Body of pancreas (tissue), 4 donors: ENCODE data around the gene PRR16.
A peak's percentile ranks its signal among the peaks of the same experiment; 100 is the strongest.

ENCODE experiments used
- POLR2A ChIP-seq, 3 donors: fragments of 450-650 bp; IDR thresholded peaks; one replicate each; pipeline ENCODE4 v1.6.1; 2016; ENCODE audit warnings: antibody characterized with exemption in 3 of 3, mild to moderate bottlenecking in 2 of 3
- TF ChIP-seq, protein P1 (sequence below), 7 experiments: fragments of 450-650 bp in 4 of 7; fragments of 200-600 bp in 3 of 7; sonication (generic) in 3 of 7; IDR thresholded peaks; one replicate each; pipeline ENCODE4 v1.5.1; 2016 to 2019; ENCODE audit warnings: antibody characterized with exemption in 7 of 7

DNA sequence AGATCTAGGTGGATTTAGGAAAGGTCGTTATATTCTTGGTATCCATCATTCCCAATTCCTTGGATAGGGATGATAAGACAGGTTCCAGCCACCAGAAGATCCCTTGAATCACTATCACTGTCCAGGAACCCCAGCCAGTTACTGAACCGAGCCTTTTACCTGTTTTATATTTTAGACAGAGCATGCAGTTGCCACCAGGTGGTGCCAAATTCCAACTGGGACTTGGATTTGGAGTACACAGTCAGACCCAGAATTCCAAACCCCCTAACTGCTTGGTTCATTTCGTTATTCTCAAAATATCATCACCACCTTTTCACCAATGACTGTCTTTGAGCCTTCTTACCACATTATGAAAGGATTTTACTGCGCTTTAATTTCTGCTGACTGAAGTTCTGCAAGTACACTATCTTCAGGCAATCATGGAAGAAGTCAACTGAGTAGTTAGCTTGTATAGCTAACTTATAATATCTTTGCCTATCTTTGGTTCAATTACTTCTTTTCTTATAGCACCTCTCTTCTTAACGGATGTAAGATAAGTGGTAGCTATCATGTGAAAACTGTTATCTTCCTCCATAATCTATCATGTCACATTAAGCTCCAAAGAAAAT is 191.8 kb downstream of the PRR16 start:
- TF ChIP-seq, protein P1, sequence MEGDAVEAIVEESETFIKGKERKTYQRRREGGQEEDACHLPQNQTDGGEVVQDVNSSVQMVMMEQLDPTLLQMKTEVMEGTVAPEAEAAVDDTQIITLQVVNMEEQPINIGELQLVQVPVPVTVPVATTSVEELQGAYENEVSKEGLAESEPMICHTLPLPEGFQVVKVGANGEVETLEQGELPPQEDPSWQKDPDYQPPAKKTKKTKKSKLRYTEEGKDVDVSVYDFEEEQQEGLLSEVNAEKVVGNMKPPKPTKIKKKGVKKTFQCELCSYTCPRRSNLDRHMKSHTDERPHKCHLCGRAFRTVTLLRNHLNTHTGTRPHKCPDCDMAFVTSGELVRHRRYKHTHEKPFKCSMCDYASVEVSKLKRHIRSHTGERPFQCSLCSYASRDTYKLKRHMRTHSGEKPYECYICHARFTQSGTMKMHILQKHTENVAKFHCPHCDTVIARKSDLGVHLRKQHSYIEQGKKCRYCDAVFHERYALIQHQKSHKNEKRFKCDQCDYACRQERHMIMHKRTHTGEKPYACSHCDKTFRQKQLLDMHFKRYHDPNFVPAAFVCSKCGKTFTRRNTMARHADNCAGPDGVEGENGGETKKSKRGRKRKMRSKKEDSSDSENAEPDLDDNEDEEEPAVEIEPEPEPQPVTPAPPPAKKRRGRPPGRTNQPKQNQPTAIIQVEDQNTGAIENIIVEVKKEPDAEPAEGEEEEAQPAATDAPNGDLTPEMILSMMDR (IDR thresholded peaks at IDR 0.05): peak; percentile 48 to 61 (median 56)
- no peak for TF ChIP-seq POLR2A (IDR thresholded peaks at IDR 0.05)
